ENCODE data around the gene CIPC.

DNA sequence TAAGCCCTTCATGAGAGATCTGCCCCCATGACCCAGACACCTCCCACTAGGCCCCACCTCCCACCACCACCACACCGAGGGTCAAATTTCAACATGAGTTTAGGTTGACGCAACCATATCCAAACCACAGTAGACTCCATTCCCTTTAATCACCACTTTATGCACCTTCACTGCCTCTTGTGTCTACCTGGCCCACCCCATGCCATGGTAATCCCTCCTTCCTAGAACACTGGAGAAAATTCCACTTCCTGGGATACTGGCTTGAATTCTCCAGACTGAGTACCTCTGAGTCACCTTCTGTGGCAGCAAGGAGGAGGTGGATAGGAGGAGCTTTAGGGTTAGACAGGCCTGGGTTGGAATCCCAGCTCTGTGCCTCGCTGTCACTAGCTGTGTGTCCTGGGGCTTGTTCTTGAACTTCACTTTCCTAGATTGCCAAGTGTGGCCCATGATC lies 26.1 kb upstream of the CIPC start:
- TF ChIP-seq, protein P1, sequence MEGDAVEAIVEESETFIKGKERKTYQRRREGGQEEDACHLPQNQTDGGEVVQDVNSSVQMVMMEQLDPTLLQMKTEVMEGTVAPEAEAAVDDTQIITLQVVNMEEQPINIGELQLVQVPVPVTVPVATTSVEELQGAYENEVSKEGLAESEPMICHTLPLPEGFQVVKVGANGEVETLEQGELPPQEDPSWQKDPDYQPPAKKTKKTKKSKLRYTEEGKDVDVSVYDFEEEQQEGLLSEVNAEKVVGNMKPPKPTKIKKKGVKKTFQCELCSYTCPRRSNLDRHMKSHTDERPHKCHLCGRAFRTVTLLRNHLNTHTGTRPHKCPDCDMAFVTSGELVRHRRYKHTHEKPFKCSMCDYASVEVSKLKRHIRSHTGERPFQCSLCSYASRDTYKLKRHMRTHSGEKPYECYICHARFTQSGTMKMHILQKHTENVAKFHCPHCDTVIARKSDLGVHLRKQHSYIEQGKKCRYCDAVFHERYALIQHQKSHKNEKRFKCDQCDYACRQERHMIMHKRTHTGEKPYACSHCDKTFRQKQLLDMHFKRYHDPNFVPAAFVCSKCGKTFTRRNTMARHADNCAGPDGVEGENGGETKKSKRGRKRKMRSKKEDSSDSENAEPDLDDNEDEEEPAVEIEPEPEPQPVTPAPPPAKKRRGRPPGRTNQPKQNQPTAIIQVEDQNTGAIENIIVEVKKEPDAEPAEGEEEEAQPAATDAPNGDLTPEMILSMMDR (IDR thresholded peaks at IDR 0.05; ENCODE audit: insufficient read depth, low read length): no peak
- TF ChIP-seq POLR2AphosphoS5 (IDR thresholded peaks at IDR 0.05; ENCODE audit: low read depth) (no peak), GABPA (IDR thresholded peaks at IDR 0.05; ENCODE audit: low read depth) (no peak), SPI1 (IDR thresholded peaks at IDR 0.05; ENCODE audit: borderline replicate concordance, low read depth) (no peak)
- TF ChIP-seq, protein P2, sequence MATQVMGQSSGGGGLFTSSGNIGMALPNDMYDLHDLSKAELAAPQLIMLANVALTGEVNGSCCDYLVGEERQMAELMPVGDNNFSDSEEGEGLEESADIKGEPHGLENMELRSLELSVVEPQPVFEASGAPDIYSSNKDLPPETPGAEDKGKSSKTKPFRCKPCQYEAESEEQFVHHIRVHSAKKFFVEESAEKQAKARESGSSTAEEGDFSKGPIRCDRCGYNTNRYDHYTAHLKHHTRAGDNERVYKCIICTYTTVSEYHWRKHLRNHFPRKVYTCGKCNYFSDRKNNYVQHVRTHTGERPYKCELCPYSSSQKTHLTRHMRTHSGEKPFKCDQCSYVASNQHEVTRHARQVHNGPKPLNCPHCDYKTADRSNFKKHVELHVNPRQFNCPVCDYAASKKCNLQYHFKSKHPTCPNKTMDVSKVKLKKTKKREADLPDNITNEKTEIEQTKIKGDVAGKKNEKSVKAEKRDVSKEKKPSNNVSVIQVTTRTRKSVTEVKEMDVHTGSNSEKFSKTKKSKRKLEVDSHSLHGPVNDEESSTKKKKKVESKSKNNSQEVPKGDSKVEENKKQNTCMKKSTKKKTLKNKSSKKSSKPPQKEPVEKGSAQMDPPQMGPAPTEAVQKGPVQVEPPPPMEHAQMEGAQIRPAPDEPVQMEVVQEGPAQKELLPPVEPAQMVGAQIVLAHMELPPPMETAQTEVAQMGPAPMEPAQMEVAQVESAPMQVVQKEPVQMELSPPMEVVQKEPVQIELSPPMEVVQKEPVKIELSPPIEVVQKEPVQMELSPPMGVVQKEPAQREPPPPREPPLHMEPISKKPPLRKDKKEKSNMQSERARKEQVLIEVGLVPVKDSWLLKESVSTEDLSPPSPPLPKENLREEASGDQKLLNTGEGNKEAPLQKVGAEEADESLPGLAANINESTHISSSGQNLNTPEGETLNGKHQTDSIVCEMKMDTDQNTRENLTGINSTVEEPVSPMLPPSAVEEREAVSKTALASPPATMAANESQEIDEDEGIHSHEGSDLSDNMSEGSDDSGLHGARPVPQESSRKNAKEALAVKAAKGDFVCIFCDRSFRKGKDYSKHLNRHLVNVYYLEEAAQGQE (IDR thresholded peaks at IDR 0.05; ENCODE audit: insufficient replicate concordance, low read depth): no peak

Data from HL-60 (cell line).